H1 (cell line): ENCODE data around the gene ARHGAP18. TPM values are rescaled to one million over a fixed set of nuclear protein-coding genes. Genes with fewer than 3 reads are reported as not detected.

Source experiments
- CTCF ChIA-PET: fragments of 300-600 bp; sonication (Branson Sonifier 250); formaldehyde crosslinking; loops from one replicate; lab custom pipeline; 2021; ENCODE audit not compliant: partially characterized antibody; lab: Charles Lee
- POLR2A ChIA-PET: fragments of 300-600 bp; sonication (Branson Sonifier 250); formaldehyde crosslinking; loops from one replicate; lab custom pipeline; 2021; ENCODE audit warnings: inconsistent platforms; ENCODE audit not compliant: partially characterized antibody; lab: Charles Lee
- DNase-seq, 2 experiments: peaks; one replicate each; pipeline versions ENCODE4 v3.0.0 to v3.0.0-alpha.2; 2010 to 2022; ENCODE audit warnings: low spot score in 2 of 2, low read depth in 1 of 2, mixed read lengths in 1 of 2
- FAIRE-seq: peaks from 2 replicates; lab custom pipeline; 2011; peaks lifted over from hg19 to GRCh38; lab: Jason Lieb, UNC
- H2AFZ ChIP-seq: 2 replicates; pipeline ENCODE4 v1.8.1; 2012; ENCODE audit warnings: low read length, inconsistent platforms
- H2AK5ac ChIP-seq: 2 replicates; pipeline ENCODE4 v1.6.1; 2013; ENCODE audit warnings: low read depth, low read length
- H2BK120ac ChIP-seq: replicated peaks from 2 replicates; pipeline ENCODE3; 2013; ENCODE audit warnings: low read depth, low read length, inconsistent platforms
- H2BK12ac ChIP-seq: 2 replicates; pipeline ENCODE4 v1.6.1; 2013; ENCODE audit warnings: low read depth, low read length
- H2BK15ac ChIP-seq: 2 replicates; pipeline ENCODE4 v1.6.1; 2013; ENCODE audit warnings: low read length
- H2BK20ac ChIP-seq: 2 replicates; pipeline ENCODE4 v1.6.1; 2013; ENCODE audit warnings: low read length
- H2BK5ac ChIP-seq: 2 replicates; pipeline ENCODE4 v1.6.1; 2013; ENCODE audit warnings: low read depth, low read length
- H3K14ac ChIP-seq: 2 replicates; pipeline ENCODE4 v1.6.1; 2013; ENCODE audit warnings: inconsistent platforms; ENCODE audit not compliant: insufficient read length
- H3K18ac ChIP-seq: 2 replicates; pipeline ENCODE4 v1.6.1; 2013; ENCODE audit warnings: low read length; ENCODE audit errors: extremely low read depth
- H3K23ac ChIP-seq: 2 replicates; pipeline ENCODE4 v1.6.1; 2013; ENCODE audit warnings: inconsistent platforms; ENCODE audit not compliant: insufficient read length
- H3K23me2 ChIP-seq: 2 replicates; pipeline ENCODE4 v1.6.1; 2013; ENCODE audit warnings: low read depth, low read length
- H3K27ac ChIP-seq: 2 replicates; pipeline ENCODE4 v1.6.1; 2011; ENCODE audit warnings: low read depth, low read length, inconsistent platforms
- H3K27me3 ChIP-seq, 4 experiments: replicated peaks in 1 of 4; 1 replicate in 1 of 4; 2 replicates in 3 of 4; pipeline versions ENCODE4 v1.6.1 to v1.8.1; 2011 to 2013; ENCODE audit warnings: low read length in 3 of 4, mild to moderate bottlenecking in 3 of 4, inconsistent platforms in 2 of 4, mixed read lengths in 2 of 4, moderate library complexity in 1 of 4; ENCODE audit not compliant: control insufficient read depth in 3 of 4, insufficient read depth in 3 of 4; ENCODE audit errors: extremely low read depth in 1 of 4
- H3K36me3 ChIP-seq, 4 experiments: 2 replicates each; pipeline versions ENCODE4 v1.6.1 to v1.8.1; 2011 to 2013; ENCODE audit warnings: mild to moderate bottlenecking in 4 of 4, low read length in 3 of 4, moderate library complexity in 2 of 4, control low read depth in 1 of 4, inconsistent platforms in 1 of 4; ENCODE audit not compliant: insufficient read depth in 4 of 4, control insufficient read depth in 2 of 4
- H3K4ac ChIP-seq: replicated peaks from 2 replicates; pipeline ENCODE3; 2013; ENCODE audit warnings: low read length, low read depth, mixed read lengths, inconsistent platforms; ENCODE audit not compliant: insufficient read length
- H3K4me1 ChIP-seq, 4 experiments: replicated peaks in 1 of 4; 1 replicate in 1 of 4; 2 replicates in 3 of 4; pipeline versions ENCODE4 v1.6.1 to v1.8.1; 2011 to 2013; ENCODE audit warnings: low read length in 3 of 4, inconsistent platforms in 2 of 4, mixed read lengths in 1 of 4; ENCODE audit not compliant: insufficient read depth in 4 of 4, control insufficient read depth in 3 of 4
- H3K4me2 ChIP-seq, 2 experiments: 2 replicates each; pipeline versions ENCODE4 v1.6.1 to v1.8.1; 2011 to 2013; ENCODE audit warnings: low read depth in 2 of 2, low read length in 2 of 2, control low read depth in 1 of 2, inconsistent platforms in 1 of 2, mild to moderate bottlenecking in 1 of 2; ENCODE audit not compliant: insufficient read depth in 1 of 2
- H3K4me3 ChIP-seq, 4 experiments: fragments of 200-600, 300-600 bp in 1 of 4; sonication (generic), shearing (Covaris generic), sonication (Bioruptor Twin) in 1 of 4; 2 replicates each; pipeline versions ENCODE4 v1.5.1 to v1.8.1; 2011 to 2016; ENCODE audit warnings: low read length in 4 of 4, low read depth in 3 of 4, control low read depth in 2 of 4, inconsistent platforms in 2 of 4, mild to moderate bottlenecking in 2 of 4, mixed read lengths in 1 of 4, moderate library complexity in 1 of 4; ENCODE audit not compliant: insufficient read depth in 2 of 4; ENCODE audit errors: extremely low read depth in 1 of 4
- H3K56ac ChIP-seq: replicated peaks from 2 replicates; pipeline ENCODE3; 2013; ENCODE audit warnings: low read depth, mild to moderate bottlenecking, mixed read lengths, low read length, inconsistent platforms; ENCODE audit not compliant: insufficient read length
- H3K79me1 ChIP-seq: 2 replicates; pipeline ENCODE4 v1.6.1; 2013; ENCODE audit warnings: low read depth, low read length, control low read depth
- H3K79me2 ChIP-seq, 2 experiments: 2 replicates each; pipeline versions ENCODE4 v1.6.1 to v1.8.1; 2012 to 2013; ENCODE audit warnings: low read length in 2 of 2, mild to moderate bottlenecking in 2 of 2, inconsistent platforms in 1 of 2; ENCODE audit not compliant: insufficient read depth in 2 of 2, control insufficient read depth in 1 of 2
- H3K9ac ChIP-seq, 4 experiments: replicated peaks in 1 of 4; 1 replicate in 1 of 4; 2 replicates in 3 of 4; pipeline versions ENCODE4 v1.6.1 to v1.8.1; 2011 to 2013; ENCODE audit warnings: low read depth in 3 of 4, low read length in 3 of 4, control low read depth in 2 of 4, mild to moderate bottlenecking in 2 of 4, moderate library complexity in 2 of 4, inconsistent platforms in 1 of 4; ENCODE audit errors: extremely low read depth in 1 of 4
- H3K9me3 ChIP-seq, 2 experiments: 2 replicates each; pipeline versions ENCODE4 v1.6.1 to v1.8.1; 2012 to 2013; ENCODE audit warnings: mild to moderate bottlenecking in 2 of 2, moderate library complexity in 2 of 2, control low read depth in 1 of 2, inconsistent platforms in 1 of 2, low read depth in 1 of 2, low read length in 1 of 2, mixed read lengths in 1 of 2; ENCODE audit not compliant: insufficient read depth in 2 of 2
- H4K20me1 ChIP-seq, 2 experiments: replicated peaks in 1 of 2; 2 replicates each; pipeline versions ENCODE3 to v1.8.1; 2011 to 2013; ENCODE audit warnings: inconsistent platforms in 2 of 2, low read length in 2 of 2, mild to moderate bottlenecking in 1 of 2; ENCODE audit not compliant: insufficient read depth in 2 of 2, control insufficient read depth in 1 of 2
- H4K5ac ChIP-seq: 2 replicates; pipeline ENCODE4 v1.6.1; 2013; ENCODE audit warnings: low read length, low read depth, mixed read lengths, inconsistent platforms; ENCODE audit not compliant: insufficient read length
- H4K8ac ChIP-seq: 2 replicates; pipeline ENCODE4 v1.8.0; 2013; ENCODE audit warnings: mild to moderate bottlenecking, moderate library complexity, low read length, inconsistent platforms; ENCODE audit not compliant: insufficient read depth; ENCODE audit errors: extremely low read depth
- H4K91ac ChIP-seq: replicated peaks from 2 replicates; pipeline ENCODE3; 2013; ENCODE audit warnings: low read length, mixed read lengths, inconsistent platforms; ENCODE audit not compliant: insufficient read length
- EP300 ChIP-seq, 2 experiments: IDR thresholded peaks; 1 replicate in 1 of 2; 2 replicates in 1 of 2; pipeline ENCODE4 v1.6.1; 2011 to 2012; ENCODE audit warnings: low read depth in 2 of 2, low read length in 2 of 2, mild to moderate bottlenecking in 2 of 2, borderline replicate concordance in 1 of 2, inconsistent platforms in 1 of 2, moderate library complexity in 1 of 2
- WGBS, 2 experiments: shearing (Covaris generic) in 1 of 2; methylation state at CpG; one replicate each; pipeline versions ENCODE4 v1.1.6 to v1.1.7; 2013 to 2015; ENCODE audit warnings: low lambda C conversion rate in 2 of 2, mixed read lengths in 2 of 2, inconsistent platforms in 1 of 2, low coverage in 1 of 2, missing lambda C conversion rate in 1 of 2; ENCODE audit not compliant: insufficient replicate concordance in 2 of 2, insufficient coverage in 1 of 2, insufficient read length in 1 of 2; ENCODE audit errors: extremely low coverage in 1 of 2, missing lambda C conversion rate in 1 of 2; 5-methylcytosine and 5-hydroxymethylcytosine counted together
- polyA plus RNA-seq, 7 experiments: library from polyadenylated mRNA; depleted of rRNA in 3 of 7; stranded (reverse) in 5 of 7; unstranded in 2 of 7; fragments of >200 nt in 5 of 7; fragments of 200-250 nt in 2 of 7; gene quantifications; 1 replicate in 5 of 7; 2 replicates in 1 of 7; 4 replicates in 1 of 7; pipeline versions ENCODE4 v1.2.1 to v1.2.3, GENCODE V29; 2011 to 2013; ENCODE audit warnings: missing spikeins in 2 of 7, mixed read lengths in 2 of 7
- total RNA-seq: library from RNA; stranded (reverse); fragmentation: NEBNext Ultra II Directional; extraction: Animal tissue kit (Norgen Biotek cat#: 25700); gene quantifications from 2 replicates; pipeline ENCODE4 v1.2.1, GENCODE V29; 2021

The ARHGAP18 gene
- total and polyA plus RNA-seq, 2 of the 8 experiments (the other 6 are each of a cell fraction or from before 2014, with no cell fraction given) = 0.83 to 4.5 TPM

- Histone ChIP-seq H2BK12ac (no peak overlapping the region), H4K8ac (no peak overlapping the region), H2BK5ac (no peak overlapping the region), H2BK20ac (no peak overlapping the region), H4K91ac (no peak overlapping the region), H3K79me2 (no peaks in the 10 kb centered on the region), H3K14ac (no peak overlapping the region), H3K27ac (no peak overlapping the region), H3K4me1 (peaks cover 0 to 2% (median under 1%) of the 10 kb centered on the region in 4 experiments; a peak in 4 of 7 replicates), H3K23me2 (no peaks in the 10 kb centered on the region), H3K23ac (no peak overlapping the region), H4K5ac (no peak overlapping the region), H3K79me1 (no peaks in the 10 kb centered on the region), H3K36me3 (no peaks in the 10 kb centered on the region), H2BK120ac (no peak overlapping the region), H3K18ac (no peak overlapping the region), H3K9ac (no peak overlapping the region), H3K27me3 (no peaks in the 10 kb centered on the region), H3K4me2 (no peak overlapping the region), H3K4ac (no peak overlapping the region), H2BK15ac (no peak overlapping the region), H2AK5ac (no peak overlapping the region), H3K56ac (no peak overlapping the region), H4K20me1 (no peaks in the 10 kb centered on the region), H2AFZ (no peak overlapping the region), H3K9me3 (no peaks in the 10 kb centered on the region), H3K4me3 (no peak overlapping the region)
- no peak for FAIRE-seq
- ChIA-PET POLR2A (no interaction called here), CTCF (interaction anchor here (1.1 to 1.9 kb wide), 5 partner anchors 11 to 91 kb away, joined by 3 to 8 read pairs (median 4); no protein-coding TSS in a partner anchor)
- DNase-seq = no peak
- WGBS, 2 experiments = 90% methylated on average over 6 of the region's 6 CpGs; no CpG with 5 or more reads in 1 of the 2 experiments
- no peak for TF ChIP-seq EP300 (IDR thresholded peaks at IDR 0.05; ENCODE audit: borderline replicate concordance in 1 of 2, low read depth in 2 of 2, low read length in 2 of 2)
These were observed 25.6 kb downstream of the ARHGAP18 start for GRCh38 chr6:129684323-129684884.
